ENCODE measurements around the gene INSM2. TPM values are rescaled to one million over a fixed set of nuclear protein-coding genes. Genes with fewer than 3 reads are reported as not detected.

The INSM2 gene
- total RNA-seq, 4 donors from 2014 or later, result not detected

- TF ChIP-seq POLR2A (IDR thresholded peaks at IDR 0.05), result no peak
- TF ChIP-seq CTCF (IDR thresholded peaks at IDR 0.05), result no peak
- no peak for TF ChIP-seq EP300 (IDR thresholded peaks at IDR 0.05)
- 74 to 85% methylated on average over 2 of the region's 2 CpGs for WGBS, 2 donors
- Histone ChIP-seq H3K9me3 (no peaks in the 10 kb centered on the region), H3K27me3 (no peaks in the 10 kb centered on the region), H3K36me3 (peaks cover 0 to 35% (median 0%) of the 10 kb centered on the region in 3 donors), H3K27ac (no peak overlapping the region), H3K4me3 (no peak overlapping the region), H3K4me1 (no peaks in the 10 kb centered on the region)
- DNase-seq (ENCODE audit: low spot score in 2 of 2), result no peak
These were observed 39.9 kb downstream of the INSM2 start for GRCh38 chr14:35573911-35574310.

DNA sequence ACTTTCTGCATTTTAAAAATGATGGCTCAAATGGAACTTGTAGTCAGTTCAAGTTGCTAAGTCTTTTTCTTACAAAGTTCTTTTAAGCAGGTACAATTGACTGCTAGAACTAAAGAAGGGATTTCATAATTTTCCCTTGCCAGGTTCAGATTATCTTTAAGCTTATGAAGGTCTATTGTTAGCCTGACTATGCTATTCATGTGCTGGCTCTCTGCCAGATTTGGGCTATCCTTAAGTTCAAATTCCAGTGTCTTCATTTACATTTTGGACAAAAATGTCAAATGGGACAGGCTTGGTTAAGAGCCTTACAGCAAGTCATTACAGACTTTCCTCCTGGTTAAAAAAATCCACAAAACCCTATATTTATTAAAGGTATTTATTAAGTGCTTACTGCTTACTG lies 42.3 kb downstream of the INSM2 start:
- H3K36me3 ChIP-seq, result peaks cover 0 to 19% (median 0%) of the 10 kb centered on the region in 3 donors
- no peak for TF ChIP-seq CTCF (IDR thresholded peaks at IDR 0.05)
- no peak for TF ChIP-seq POLR2A (IDR thresholded peaks at IDR 0.05)
- TF ChIP-seq EP300 (IDR thresholded peaks at IDR 0.05), result no peak

GRCh38 chr14:35576856-35577255 lies 42.9 kb downstream of the INSM2 start:
- no peaks in the 10 kb centered on the region for H3K4me1 ChIP-seq
- no peak for DNase-seq (ENCODE audit: low spot score in 2 of 2)
- H3K4me3 ChIP-seq, result no peak overlapping the region
- 90 to 100% methylated on average over 1 of the region's 1 CpG for WGBS, 2 donors
- H3K36me3 ChIP-seq, result peaks cover 0 to 15% (median 0%) of the 10 kb centered on the region in 3 donors
- H3K27me3 ChIP-seq, result no peaks in the 10 kb centered on the region
- no peaks in the 10 kb centered on the region for H3K9me3 ChIP-seq
- no peak overlapping the region for H3K27ac ChIP-seq
- TF ChIP-seq EP300 (IDR thresholded peaks at IDR 0.05) (no peak), CTCF (IDR thresholded peaks at IDR 0.05) (no peak), POLR2A (IDR thresholded peaks at IDR 0.05) (no peak)

More for the DNA sequence above, 42.3 kb downstream of the INSM2 start:
- H3K9me3 ChIP-seq, result no peaks in the 10 kb centered on the region
- no peaks in the 10 kb centered on the region for H3K27me3 ChIP-seq
- no peak for DNase-seq (ENCODE audit: low spot score in 2 of 2)
- H3K27ac ChIP-seq, result no peak overlapping the region
- no peak overlapping the region for H3K4me3 ChIP-seq
- H3K4me1 ChIP-seq, result no peaks in the 10 kb centered on the region

- Histone ChIP-seq H3K4me3 (no peak overlapping the region), H3K36me3 (peaks cover 0 to 24% (median 0%) of the 10 kb centered on the region in 3 donors), H3K27ac (no peak overlapping the region), H3K4me1 (no peaks in the 10 kb centered on the region), H3K27me3 (no peaks in the 10 kb centered on the region), H3K9me3 (no peaks in the 10 kb centered on the region)
- no peak for DNase-seq (ENCODE audit: low spot score in 2 of 2)
- 87 to 91% methylated on average over 2 of the region's 2 CpGs for WGBS, 2 donors
- TF ChIP-seq EP300 (IDR thresholded peaks at IDR 0.05) (no peak), CTCF (IDR thresholded peaks at IDR 0.05) (no peak), POLR2A (IDR thresholded peaks at IDR 0.05) (no peak)
These were observed 44.2 kb downstream of the INSM2 start for GRCh38 chr14:35578135-35578534.

- TF ChIP-seq EP300 (IDR thresholded peaks at IDR 0.05) (no peak), POLR2A (IDR thresholded peaks at IDR 0.05) (no peak), CTCF (IDR thresholded peaks at IDR 0.05) (no peak)
These were observed 44.7 kb downstream of the INSM2 start for GRCh38 chr14:35578639-35579038.

More at GRCh38 chr14:35578639-35579038, 44.7 kb downstream of the INSM2 start:
- H3K27me3 ChIP-seq, result no peaks in the 10 kb centered on the region
- H3K4me3 ChIP-seq, result no peak overlapping the region
- H3K4me1 ChIP-seq, result no peaks in the 10 kb centered on the region
- H3K9me3 ChIP-seq, result no peaks in the 10 kb centered on the region
- no peak overlapping the region for H3K27ac ChIP-seq
- no peak for DNase-seq (ENCODE audit: low spot score in 2 of 2)
- peaks cover 0 to 29% (median 0%) of the 10 kb centered on the region in 3 donors for H3K36me3 ChIP-seq

Other genes starting within 250 kb of the INSM2 start
- 100 to 1,000 TPM in 1 of 4 donors, 10 to 100 TPM in 3; 65.3 to 129 (median 87.7) TPM for gene PSMA6, start 241.8 kb upstream of the INSM2 start, total RNA-seq
- 1,000 to 10,000 TPM in 1 of 4 donors, 100 to 1,000 TPM in 3; 631 to 1,165 (median 930) TPM for gene NFKBIA, start 129.4 kb upstream of the INSM2 start, total RNA-seq

All from tibial nerve (tissue), 4 donors.